GM23338 (cell line): ENCODE measurements around the gene DNAJA2. TPM values are rescaled to one million over a fixed set of nuclear protein-coding genes. Genes with fewer than 3 reads are reported as not detected.

Experiments used
- ATAC-seq: fragments of 200-7000 bp; cut with Tn5 transposase; 3 replicates; pipeline ENCODE4 v1.9.1; 2020
- DNase-seq: peaks from one replicate; pipeline ENCODE4 v3.0.0-alpha.2; 2015; ENCODE audit warnings: low spot score
- H2AFZ ChIP-seq: fragments of 200-600 bp; sonication (generic); 2 replicates; pipeline ENCODE4 v1.8.0; 2016; ENCODE audit warnings: antibody characterized with exemption, mild to moderate bottlenecking, moderate library complexity
- H3F3A ChIP-seq: fragments of 200-600 bp; sonication (generic); replicated peaks from 2 replicates; pipeline ENCODE4 v1.8.0; 2017; ENCODE audit warnings: antibody characterized with exemption, mixed run types, low read depth
- H3K27ac ChIP-seq: fragments of 200-600 bp; sonication (generic); 2 replicates; pipeline ENCODE4 v1.6.1; 2016; ENCODE audit warnings: low read depth
- H3K27me3 ChIP-seq: fragments of 200-600 bp; sonication (generic); 2 replicates; pipeline ENCODE4 v1.8.0; 2016; ENCODE audit warnings: mild to moderate bottlenecking, mixed run types, moderate library complexity; ENCODE audit not compliant: insufficient read depth
- H3K36me3 ChIP-seq: fragments of 200-600 bp; sonication (generic); 2 replicates; pipeline ENCODE4 v1.8.0; 2016; ENCODE audit warnings: mild to moderate bottlenecking; ENCODE audit not compliant: insufficient read depth
- H3K4me1 ChIP-seq: fragments of 200-600 bp; sonication (generic); 2 replicates; pipeline ENCODE4 v1.8.0; 2016; ENCODE audit warnings: mild to moderate bottlenecking, moderate library complexity; ENCODE audit not compliant: insufficient read depth
- H3K4me2 ChIP-seq: fragments of 200-600 bp; sonication (generic); 2 replicates; pipeline ENCODE4 v1.7.1; 2017; ENCODE audit warnings: mixed run types
- H3K4me3 ChIP-seq: fragments of 200-600 bp; sonication (generic); 2 replicates; pipeline ENCODE4 v1.6.1; 2016; ENCODE audit warnings: mixed run types
- H3K79me2 ChIP-seq: fragments of 200-600 bp; sonication (generic); replicated peaks from 2 replicates; pipeline ENCODE4 v1.8.0; 2017; ENCODE audit warnings: mild to moderate bottlenecking; ENCODE audit not compliant: insufficient read depth
- H3K9me2 ChIP-seq: fragments of 200-600 bp; sonication (generic); 2 replicates; pipeline ENCODE4 v1.8.0; 2017; ENCODE audit not compliant: insufficient read depth
- H4K20me1 ChIP-seq: fragments of 200-600 bp; sonication (generic); replicated peaks from 2 replicates; pipeline ENCODE4 v1.8.0; 2017; ENCODE audit warnings: mild to moderate bottlenecking; ENCODE audit not compliant: insufficient read depth
- H3K27ac Mint-ChIP-seq: 2 replicates; pipeline ENCODE4 v1.8.0; 2020; ENCODE audit warnings: inconsistent platforms, mild to moderate bottlenecking, moderate library complexity, mixed read lengths
- H3K27me3 Mint-ChIP-seq: 3 replicates; pipeline ENCODE4 v1.8.0; 2022; ENCODE audit warnings: low read depth, mild to moderate bottlenecking, moderate library complexity, mixed read lengths, inconsistent platforms; ENCODE audit not compliant: insufficient read depth, poor library complexity
- H3K36me3 Mint-ChIP-seq: 3 replicates; pipeline ENCODE4 v1.8.0; 2021; ENCODE audit warnings: low read depth, mild to moderate bottlenecking, inconsistent platforms, moderate library complexity, mixed read lengths
- H3K4me1 Mint-ChIP-seq: 3 replicates; pipeline ENCODE4 v1.8.0; 2020; ENCODE audit warnings: mild to moderate bottlenecking, inconsistent platforms, mixed read lengths
- H3K4me3 Mint-ChIP-seq: 3 replicates; pipeline ENCODE4 v1.8.0; 2021; ENCODE audit warnings: moderate library complexity, mild to moderate bottlenecking, inconsistent platforms, mixed read lengths
- H3K9me3 Mint-ChIP-seq: 3 replicates; pipeline ENCODE4 v1.8.0; 2020; ENCODE audit warnings: moderate library complexity, mild to moderate bottlenecking, inconsistent platforms, mixed read lengths
- ETS1 ChIP-seq: IDR thresholded peaks from 2 replicates; pipeline ENCODE4 v1.6.1; 2016; ENCODE audit warnings: antibody characterized with exemption
- EZH2 ChIP-seq: fragments of 200-600 bp; sonication (generic); IDR thresholded peaks from one replicate; pipeline ENCODE4 v1.8.0; 2017; ENCODE audit warnings: antibody characterized with exemption, mild to moderate bottlenecking, low read depth; ENCODE audit not compliant: unreplicated experiment
- EZH2phosphoT487 ChIP-seq: fragments of 200-600 bp; sonication (generic); IDR thresholded peaks from one replicate; pipeline ENCODE4 v1.8.1; 2018; ENCODE audit warnings: antibody characterized with exemption; ENCODE audit not compliant: unreplicated experiment
- JUNB ChIP-seq: IDR thresholded peaks from one replicate; pipeline ENCODE4 v1.6.1; 2016; ENCODE audit warnings: antibody characterized with exemption; ENCODE audit not compliant: unreplicated experiment
- POLR2AphosphoS5 ChIP-seq: IDR thresholded peaks from 2 replicates; pipeline ENCODE4 v1.6.1; 2016; ENCODE audit warnings: antibody characterized with exemption, low read depth
- ZNF331 ChIP-seq: fragments of 250-450 bp; sonication (Bioruptor Pico); IDR thresholded peaks from 2 replicates; pipeline ENCODE4 v1.5.0; 2020; ENCODE audit warnings: low read depth, mild to moderate bottlenecking, moderate library complexity
- polyA plus RNA-seq: library from polyadenylated mRNA; unstranded; fragments of >200 nt; fragmentation: Nextera tagmentation; extraction: Ambion mirVana; gene quantifications from 2 replicates; pipeline ENCODE4 v1.2.1, GENCODE V29; 2016
- total RNA-seq: library from RNA; depleted of rRNA; stranded (reverse); fragments of >200 nt; shearing (Covaris generic); gene quantifications from 2 replicates; pipeline ENCODE4 v1.2.3, GENCODE V29; 2014
- TF ChIP-seq, protein P1 (sequence below): IDR thresholded peaks from one replicate; pipeline ENCODE4 v1.6.1; 2018; ENCODE audit warnings: antibody characterized with exemption; ENCODE audit not compliant: unreplicated experiment
- TF ChIP-seq, protein P2 (sequence below), 2 experiments: fragments of 200-600 bp in 1 of 2; sonication (generic) in 1 of 2; conservative IDR thresholded peaks; 2 replicates each; pipeline versions ENCODE4 v1.5.1 to v1.6.1; 2016 to 2017; ENCODE audit warnings: antibody characterized with exemption in 2 of 2, low read depth in 2 of 2, mild to moderate bottlenecking in 2 of 2, moderate library complexity in 1 of 2

DNAJA2 gene
- total and polyA plus RNA-seq, 2 experiments from 2014 or later, result 94.5 to 101 TPM

GRCh38 chr16:46970089-46970488 lies 3.4 kb downstream of the DNAJA2 start:
- peak overlapping the region; percentile 67; the same call in 1 of the 2 replicates for H3K27ac Mint-ChIP-seq
- TF ChIP-seq EZH2, result no peak
- no peak for TF ChIP-seq POLR2AphosphoS5
- no peak overlapping the region for H3K27ac ChIP-seq
- H3K27me3 ChIP-seq, result no peaks in the 10 kb centered on the region
- no peak for DNase-seq
- H2AFZ ChIP-seq, result no peak overlapping the region
- H3K36me3 ChIP-seq, result peaks cover 53% of the 10 kb centered on the region
- peaks cover 18% of the 10 kb centered on the region for H3K27me3 Mint-ChIP-seq
- H3F3A ChIP-seq, result 0 out of 2 replicates have a peak, but pooled peaks cover 3% of the 10 kb centered on the region
- H3K9me2 ChIP-seq, result no peaks in the 10 kb centered on the region
- peaks cover 77% of the 10 kb centered on the region for H3K79me2 ChIP-seq
- peaks cover 31% of the 10 kb centered on the region; the same call in 2 of the 3 replicates for H3K4me1 Mint-ChIP-seq
- peaks cover 71% of the 10 kb centered on the region for H3K36me3 Mint-ChIP-seq
- peak overlapping the region; percentile 7; the same call in 1 of the 2 replicates for H3K4me2 ChIP-seq
- no peak for ATAC-seq
- H3K9me3 Mint-ChIP-seq, result no peaks in the 10 kb centered on the region
- H3K4me3 Mint-ChIP-seq, result no peak overlapping the region
- H3K4me3 ChIP-seq, result no peak overlapping the region
- H3K4me1 ChIP-seq, result peaks cover 7% of the 10 kb centered on the region; the same call in 1 of the 2 replicates
- peaks cover 14% of the 10 kb centered on the region for H4K20me1 ChIP-seq

DNA sequence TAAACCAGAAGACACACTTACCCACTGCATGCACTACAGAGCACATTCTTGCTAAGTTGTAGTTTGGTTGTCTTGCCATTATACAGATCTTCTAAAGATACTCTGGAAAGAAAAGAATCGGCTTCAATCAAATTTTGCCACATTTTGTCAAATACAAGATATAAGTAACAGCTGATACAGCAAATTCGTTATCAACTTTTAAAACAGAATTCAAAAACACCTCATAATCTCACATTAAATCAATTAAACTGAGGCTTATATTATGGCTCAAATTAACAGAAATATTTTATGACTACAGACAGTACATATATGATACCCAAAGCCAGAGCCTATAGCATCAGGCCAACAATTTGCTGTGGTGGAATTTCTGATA lies 5.4 kb downstream of the DNAJA2 start:
- Histone ChIP-seq H3K27ac (no peak overlapping the region), H3F3A (no peaks in the 10 kb centered on the region), H3K4me2 (no peak overlapping the region), H3K9me2 (no peaks in the 10 kb centered on the region), H4K20me1 (peaks cover 18% of the 10 kb centered on the region), H3K27me3 (no peaks in the 10 kb centered on the region), H3K36me3 (peaks cover 64% of the 10 kb centered on the region), H3K79me2 (peaks cover 97% of the 10 kb centered on the region), H3K4me1 (peaks cover 7% of the 10 kb centered on the region; the same call in 1 of the 2 replicates), H2AFZ (no peak overlapping the region), H3K4me3 (no peak overlapping the region)
- Mint-ChIP-seq H3K27me3 (peaks cover 10% of the 10 kb centered on the region), H3K36me3 (peaks cover 91% of the 10 kb centered on the region), H3K27ac (no peak overlapping the region), H3K9me3 (no peaks in the 10 kb centered on the region), H3K4me1 (peaks cover 23% of the 10 kb centered on the region; the same call in 2 of the 3 replicates), H3K4me3 (no peak overlapping the region)
- DNase-seq, result no peak
- no peak for TF ChIP-seq ETS1
- TF ChIP-seq, protein P1, sequence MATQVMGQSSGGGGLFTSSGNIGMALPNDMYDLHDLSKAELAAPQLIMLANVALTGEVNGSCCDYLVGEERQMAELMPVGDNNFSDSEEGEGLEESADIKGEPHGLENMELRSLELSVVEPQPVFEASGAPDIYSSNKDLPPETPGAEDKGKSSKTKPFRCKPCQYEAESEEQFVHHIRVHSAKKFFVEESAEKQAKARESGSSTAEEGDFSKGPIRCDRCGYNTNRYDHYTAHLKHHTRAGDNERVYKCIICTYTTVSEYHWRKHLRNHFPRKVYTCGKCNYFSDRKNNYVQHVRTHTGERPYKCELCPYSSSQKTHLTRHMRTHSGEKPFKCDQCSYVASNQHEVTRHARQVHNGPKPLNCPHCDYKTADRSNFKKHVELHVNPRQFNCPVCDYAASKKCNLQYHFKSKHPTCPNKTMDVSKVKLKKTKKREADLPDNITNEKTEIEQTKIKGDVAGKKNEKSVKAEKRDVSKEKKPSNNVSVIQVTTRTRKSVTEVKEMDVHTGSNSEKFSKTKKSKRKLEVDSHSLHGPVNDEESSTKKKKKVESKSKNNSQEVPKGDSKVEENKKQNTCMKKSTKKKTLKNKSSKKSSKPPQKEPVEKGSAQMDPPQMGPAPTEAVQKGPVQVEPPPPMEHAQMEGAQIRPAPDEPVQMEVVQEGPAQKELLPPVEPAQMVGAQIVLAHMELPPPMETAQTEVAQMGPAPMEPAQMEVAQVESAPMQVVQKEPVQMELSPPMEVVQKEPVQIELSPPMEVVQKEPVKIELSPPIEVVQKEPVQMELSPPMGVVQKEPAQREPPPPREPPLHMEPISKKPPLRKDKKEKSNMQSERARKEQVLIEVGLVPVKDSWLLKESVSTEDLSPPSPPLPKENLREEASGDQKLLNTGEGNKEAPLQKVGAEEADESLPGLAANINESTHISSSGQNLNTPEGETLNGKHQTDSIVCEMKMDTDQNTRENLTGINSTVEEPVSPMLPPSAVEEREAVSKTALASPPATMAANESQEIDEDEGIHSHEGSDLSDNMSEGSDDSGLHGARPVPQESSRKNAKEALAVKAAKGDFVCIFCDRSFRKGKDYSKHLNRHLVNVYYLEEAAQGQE, result no peak
- no peak for TF ChIP-seq ZNF331 (CRISPR knock-in tag)
- TF ChIP-seq, protein P2, sequence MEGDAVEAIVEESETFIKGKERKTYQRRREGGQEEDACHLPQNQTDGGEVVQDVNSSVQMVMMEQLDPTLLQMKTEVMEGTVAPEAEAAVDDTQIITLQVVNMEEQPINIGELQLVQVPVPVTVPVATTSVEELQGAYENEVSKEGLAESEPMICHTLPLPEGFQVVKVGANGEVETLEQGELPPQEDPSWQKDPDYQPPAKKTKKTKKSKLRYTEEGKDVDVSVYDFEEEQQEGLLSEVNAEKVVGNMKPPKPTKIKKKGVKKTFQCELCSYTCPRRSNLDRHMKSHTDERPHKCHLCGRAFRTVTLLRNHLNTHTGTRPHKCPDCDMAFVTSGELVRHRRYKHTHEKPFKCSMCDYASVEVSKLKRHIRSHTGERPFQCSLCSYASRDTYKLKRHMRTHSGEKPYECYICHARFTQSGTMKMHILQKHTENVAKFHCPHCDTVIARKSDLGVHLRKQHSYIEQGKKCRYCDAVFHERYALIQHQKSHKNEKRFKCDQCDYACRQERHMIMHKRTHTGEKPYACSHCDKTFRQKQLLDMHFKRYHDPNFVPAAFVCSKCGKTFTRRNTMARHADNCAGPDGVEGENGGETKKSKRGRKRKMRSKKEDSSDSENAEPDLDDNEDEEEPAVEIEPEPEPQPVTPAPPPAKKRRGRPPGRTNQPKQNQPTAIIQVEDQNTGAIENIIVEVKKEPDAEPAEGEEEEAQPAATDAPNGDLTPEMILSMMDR (conservative IDR thresholded peaks at IDR 0.05; ENCODE audit: low read depth in 2 of 2), result no peak
- TF ChIP-seq JUNB, result no peak
- no peak for TF ChIP-seq EZH2phosphoT487
- ATAC-seq, result no peak
